Esophagus squamous epithelium (tissue), 5 donors: Measurements from ENCODE around the gene PSMD10. TPM values are rescaled to one million over a fixed set of nuclear protein-coding genes. Genes with fewer than 3 reads are reported as not detected.

Experiments used
- DNase-seq: peaks from one replicate; lab custom pipeline; 2025; lab: John Stamatoyannopoulos, UW
- H3K27ac ChIP-seq, 4 donors: fragments of 200-600 bp; sonication (generic); one replicate each; pipeline ENCODE4 v1.5.1; 2016 to 2019; ENCODE audit warnings: mild to moderate bottlenecking in 1 of 4
- H3K27me3 ChIP-seq, 4 donors: fragments of 200-600 bp; sonication (generic); 1 replicate in 3 of 4; 2 replicates in 1 of 4; pipeline versions ENCODE4 v1.5.1 to v1.6.0; 2017 to 2021; ENCODE audit warnings: antibody characterized with exemption in 1 of 4
- H3K36me3 ChIP-seq, 3 donors: fragments of 200-600 bp; sonication (generic); one replicate each; pipeline ENCODE4 v1.5.1; 2016 to 2019
- H3K4me1 ChIP-seq, 3 donors: fragments of 200-600 bp; sonication (generic); one replicate each; pipeline ENCODE4 v1.5.1; 2017 to 2019
- H3K4me3 ChIP-seq, 4 donors: fragments of 200-600 bp; sonication (generic); 1 replicate in 3 of 4; 2 replicates in 1 of 4; pipeline ENCODE4 v1.5.1; 2016 to 2019; ENCODE audit warnings: mild to moderate bottlenecking in 2 of 4, moderate library complexity in 1 of 4
- H3K9me3 ChIP-seq, 3 donors: fragments of 200-600 bp; sonication (generic); one replicate each; pipeline ENCODE4 v1.5.1; 2016 to 2019
- CTCF ChIP-seq, 6 experiments: fragments of 450-650 bp in 4 of 6; fragments of 200-600 bp in 2 of 6; sonication (generic) in 2 of 6; IDR thresholded peaks; one replicate each; pipeline ENCODE4 v1.5.1; 2016 to 2019; ENCODE audit warnings: antibody characterized with exemption in 6 of 6, mild to moderate bottlenecking in 4 of 6, moderate library complexity in 4 of 6
- POLR2A ChIP-seq, 4 donors: fragments of 450-650 bp; IDR thresholded peaks; one replicate each; pipeline ENCODE4 v1.6.1; 2017; ENCODE audit warnings: antibody characterized with exemption in 4 of 4, mild to moderate bottlenecking in 4 of 4, moderate library complexity in 3 of 4
- WGBS, 2 donors: methylation state at CpG; one replicate each; pipeline ENCODE4 v1.1.5; 2018; 5-methylcytosine and 5-hydroxymethylcytosine counted together
- intact Hi-C: fragments of 100-400 bp; cut with DNase I; formaldehyde crosslinking; loops from one replicate; pipeline ENCODE4 v1.15.0; 2022
- total RNA-seq, 4 donors: library from RNA; depleted of rRNA; stranded (reverse); fragments of >200 nt; gene quantifications; one replicate each; pipeline ENCODE4 v1.1.0, GENCODE V29; 2016
- donor health status: DM: yes; HTN: yes; CAD: no.

PSMD10 gene
- total RNA-seq, 4 donors from 2014 or later: 37.1 to 50.4 (median 41.9) TPM

- no peaks in the 10 kb centered on the region for H3K27me3 ChIP-seq
Measured at GRCh38 chrX:108053218-108053617, 38.1 kb downstream of the PSMD10 start.

GRCh38 chrX:108049649-108050048, 41.7 kb downstream of the PSMD10 start:
- WGBS, 2 donors: 57 to 59% methylated on average over 1 of the region's 1 CpG
- Histone ChIP-seq H3K27ac (no peak overlapping the region), H3K4me3 (no peak overlapping the region), H3K36me3 (no peaks in the 10 kb centered on the region), H3K4me1 (no peaks in the 10 kb centered on the region), H3K27me3 (no peaks in the 10 kb centered on the region), H3K9me3 (no peaks in the 10 kb centered on the region)
- no peak for TF ChIP-seq POLR2A (IDR thresholded peaks at IDR 0.05)
- TF ChIP-seq CTCF (IDR thresholded peaks at IDR 0.05): no peak
- no peak for DNase-seq
- intact Hi-C loops: no loop called here

More at GRCh38 chrX:108053218-108053617, 38.1 kb downstream of the PSMD10 start:
- H3K36me3 ChIP-seq: no peaks in the 10 kb centered on the region
- no peaks in the 10 kb centered on the region for H3K4me1 ChIP-seq
- intact Hi-C loops: no loop called here
- H3K9me3 ChIP-seq: no peaks in the 10 kb centered on the region
- TF ChIP-seq POLR2A (IDR thresholded peaks at IDR 0.05): no peak
- TF ChIP-seq CTCF (IDR thresholded peaks at IDR 0.05): no peak
- no peak overlapping the region for H3K27ac ChIP-seq
- DNase-seq: no peak
- no peak overlapping the region for H3K4me3 ChIP-seq

- Histone ChIP-seq H3K36me3 (no peaks in the 10 kb centered on the region), H3K27me3 (no peaks in the 10 kb centered on the region), H3K4me3 (no peak within 1 kb of the TSS), H3K27ac (no peak within 1 kb of the TSS), H3K9me3 (no peaks in the 10 kb centered on the region), H3K4me1 (no peaks in the 10 kb centered on the region)
- TF ChIP-seq CTCF (IDR thresholded peaks at IDR 0.05) (no peak), POLR2A (IDR thresholded peaks at IDR 0.05) (no peak)
- intact Hi-C loops: no loop called here
- DNase-seq: no peak
- 70 to 81% methylated on average over 10 of the region's 10 CpGs for WGBS, 2 donors
Measured at GRCh38 chrX:108044554-108045256, 46.6 kb downstream of the PSMD10 start, which contains the start of gene VSIG1. Gene VSIG1, plus strand, starts transcription at chrX:108045065. Its CDS starts 66 bp downstream, at chrX:108045131.

- H3K9me3 ChIP-seq: no peaks in the 10 kb centered on the region
- peak overlapping the region in 1 of 4 donors; percentile 36 for H3K27ac ChIP-seq
- no peak for DNase-seq
- peaks cover 0 to 4% (median 0%) of the 10 kb centered on the region in 3 donors for H3K4me1 ChIP-seq
- no peak overlapping the region for H3K4me3 ChIP-seq
- intact Hi-C loops: no loop called here
- no peaks in the 10 kb centered on the region for H3K36me3 ChIP-seq
- TF ChIP-seq POLR2A (IDR thresholded peaks at IDR 0.05) (no peak), CTCF (IDR thresholded peaks at IDR 0.05) (no peak)
- H3K27me3 ChIP-seq: no peaks in the 10 kb centered on the region
- 31 to 54% methylated on average over 2 to 4 of the region's 4 CpGs for WGBS, 2 donors
Measured at GRCh38 chrX:108036298-108036973, 54.9 kb downstream of the PSMD10 start.

- H3K36me3 ChIP-seq: no peaks in the 10 kb centered on the region
- DNase-seq: no peak
- H3K4me3 ChIP-seq: no peak overlapping the region
- WGBS, 2 donors: 67 to 78% methylated on average over 3 of the region's 3 CpGs
- intact Hi-C loops: no loop called here
- no peaks in the 10 kb centered on the region for H3K27me3 ChIP-seq
- no peaks in the 10 kb centered on the region for H3K9me3 ChIP-seq
- no peak for TF ChIP-seq POLR2A (IDR thresholded peaks at IDR 0.05)
- TF ChIP-seq CTCF (IDR thresholded peaks at IDR 0.05): no peak
- H3K27ac ChIP-seq: no peak overlapping the region
- peaks cover 0 to 4% (median 0%) of the 10 kb centered on the region in 3 donors for H3K4me1 ChIP-seq
Measured at GRCh38 chrX:108034725-108035124, 56.6 kb downstream of the PSMD10 start.
